Mesodermal cell (in vitro differentiated cells): ENCODE measurements around the gene PLXND1.
A peak's percentile ranks its signal among the peaks of the same experiment; 100 is the strongest.

ENCODE experiments used
- H3K27ac ChIP-seq: 2 replicates; pipeline ENCODE4 v1.7.0; 2013; ENCODE audit warnings: mild to moderate bottlenecking, low read depth, low read length, moderate library complexity; ENCODE audit not compliant: severe bottlenecking
- H3K36me3 ChIP-seq: 2 replicates; pipeline ENCODE4 v1.7.1; 2013; ENCODE audit warnings: mild to moderate bottlenecking, low read length, moderate library complexity; ENCODE audit not compliant: control insufficient read depth, insufficient read depth
- H3K4me1 ChIP-seq: one replicate; pipeline ENCODE4 v1.7.1; 2013; ENCODE audit warnings: mild to moderate bottlenecking, low read length; ENCODE audit not compliant: insufficient read depth, control insufficient read depth, poor library complexity, severe bottlenecking
- H3K4me3 ChIP-seq: 2 replicates; pipeline ENCODE4 v1.7.0; 2013; ENCODE audit warnings: low read length, control low read depth, mild to moderate bottlenecking; ENCODE audit not compliant: insufficient read depth, poor library complexity, severe bottlenecking; ENCODE audit errors: extremely low read depth
- H3K9me3 ChIP-seq: 2 replicates; pipeline ENCODE4 v1.7.1; 2013; ENCODE audit warnings: mild to moderate bottlenecking, low read length, moderate library complexity; ENCODE audit not compliant: control insufficient read depth
- WGBS, 2 experiments: methylation state at CpG; one replicate each; pipeline ENCODE4 v1.1.5; 2013; ENCODE audit warnings: missing lambda C conversion rate in 2 of 2; ENCODE audit not compliant: insufficient coverage in 2 of 2; 5-methylcytosine and 5-hydroxymethylcytosine counted together

Gene PLXND1

DNA sequence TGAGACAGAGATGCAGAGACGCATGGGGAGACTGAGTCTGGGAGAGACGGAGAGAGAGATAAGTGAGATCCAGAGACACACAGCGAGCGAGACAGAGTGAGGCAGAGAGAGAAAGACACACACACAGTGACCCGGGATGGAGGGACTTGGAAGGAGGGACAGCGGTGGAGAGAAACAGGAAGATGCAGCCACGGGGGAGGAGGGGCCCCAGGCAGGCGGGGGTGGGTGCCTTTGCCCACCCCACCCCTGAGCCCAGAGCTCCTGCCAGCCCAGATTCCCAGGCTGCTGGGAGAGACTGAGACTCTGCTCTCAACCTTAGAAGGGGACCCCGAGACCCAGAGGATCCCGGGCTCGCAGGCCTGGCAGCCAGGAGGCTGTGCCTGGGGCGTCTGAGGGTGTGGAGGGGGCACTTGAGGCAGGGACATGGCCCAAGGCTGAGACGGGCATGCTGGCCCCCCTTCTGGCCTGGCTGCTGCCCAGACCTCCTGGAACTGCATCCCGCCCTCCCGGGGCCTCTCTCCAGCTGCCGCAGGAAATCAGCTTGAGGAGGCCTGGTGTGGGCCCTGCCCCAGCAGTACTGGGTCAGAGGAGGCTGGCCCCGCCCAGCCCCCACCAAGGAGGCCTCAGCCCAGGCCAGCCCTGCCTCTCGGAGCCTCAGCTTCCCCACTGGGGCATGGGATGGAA lies 45.4 kb downstream of the PLXND1 start:
- no peaks in the 10 kb centered on the region for H3K9me3 ChIP-seq
- 74 to 79% methylated on average over 15 to 16 of the region's 18 CpGs for WGBS, 2 experiments

GRCh38 chr3:129560269-129560787 lies 46.1 kb downstream of the PLXND1 start:
- Histone ChIP-seq H3K4me1 (peaks cover 50% of the 10 kb centered on the region), H3K4me3 (no peak overlapping the region), H3K9me3 (no peaks in the 10 kb centered on the region), H3K36me3 (peaks cover 87% of the 10 kb centered on the region), H3K27ac (no peak overlapping the region)
- WGBS, 2 experiments = 87 to 89% methylated on average over 14 of the region's 16 CpGs

More for the DNA sequence above, 45.4 kb downstream of the PLXND1 start:
- H3K4me1 ChIP-seq = peaks cover 47% of the 10 kb centered on the region
- H3K27ac ChIP-seq = peak overlapping the region; percentile 76
- peaks cover 87% of the 10 kb centered on the region for H3K36me3 ChIP-seq
- no peak overlapping the region for H3K4me3 ChIP-seq

DNA sequence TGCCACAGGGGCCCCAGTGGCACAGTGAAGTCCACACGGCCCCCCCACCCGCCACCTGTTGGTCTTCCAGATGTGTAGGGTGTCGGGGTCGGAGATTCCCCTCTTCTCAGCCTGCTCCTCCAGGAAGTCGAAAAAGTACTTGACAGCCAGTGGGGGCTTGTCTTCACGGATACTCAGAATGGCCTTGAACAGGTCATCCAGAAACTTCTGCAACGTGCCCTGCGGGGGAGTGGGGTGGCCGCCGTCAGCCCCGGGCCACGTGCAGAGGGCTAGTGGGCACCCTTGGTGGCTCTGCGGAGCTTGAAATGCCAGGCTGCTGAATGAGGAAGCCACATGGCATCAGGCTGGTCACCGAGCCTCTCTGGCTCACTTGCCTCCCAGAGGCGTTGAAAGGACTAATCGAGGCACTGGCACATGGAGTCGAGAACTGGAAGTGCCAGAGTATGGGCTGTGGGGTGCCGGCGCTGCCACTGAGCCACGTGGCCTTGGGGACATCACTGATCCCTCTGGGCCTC lies 46.9 kb downstream of the PLXND1 start:
- peaks cover 58% of the 10 kb centered on the region for H3K4me1 ChIP-seq
- peak overlapping the region; percentile 73 for H3K27ac ChIP-seq

GRCh38 chr3:129558772-129559564 lies 47.5 kb downstream of the PLXND1 start:
- H3K4me3 ChIP-seq = no peak overlapping the region

More for the DNA sequence above, 46.9 kb downstream of the PLXND1 start:
- Histone ChIP-seq H3K9me3 (no peaks in the 10 kb centered on the region), H3K4me3 (no peak overlapping the region), H3K36me3 (peaks cover 87% of the 10 kb centered on the region)
- WGBS, 2 experiments = 92 to 96% methylated on average over 15 to 20 of the region's 20 CpGs

GRCh38 chr3:129558081-129558771 lies 48.2 kb downstream of the PLXND1 start:
- H3K4me3 ChIP-seq = no peak overlapping the region
- H3K36me3 ChIP-seq = peaks cover 77% of the 10 kb centered on the region
- 96% methylated on average over 14 to 15 of the region's 15 CpGs for WGBS, 2 experiments
- H3K27ac ChIP-seq = peak overlapping the region; percentile 73
- H3K4me1 ChIP-seq = peaks cover 64% of the 10 kb centered on the region
- H3K9me3 ChIP-seq = no peaks in the 10 kb centered on the region

More at GRCh38 chr3:129558772-129559564, 47.5 kb downstream of the PLXND1 start:
- Histone ChIP-seq H3K36me3 (peaks cover 84% of the 10 kb centered on the region), H3K9me3 (no peaks in the 10 kb centered on the region), H3K27ac (peak overlapping the region; percentile 73), H3K4me1 (peaks cover 61% of the 10 kb centered on the region)
- 87 to 90% methylated on average over 8 to 10 of the region's 11 CpGs for WGBS, 2 experiments

GRCh38 chr3:129557548-129557894 lies 49.0 kb downstream of the PLXND1 start:
- peak overlapping the region; percentile 37 for H3K27ac ChIP-seq
- H3K4me3 ChIP-seq = no peak overlapping the region
- H3K36me3 ChIP-seq = peaks cover 70% of the 10 kb centered on the region
- peaks cover 70% of the 10 kb centered on the region for H3K4me1 ChIP-seq
- H3K9me3 ChIP-seq = no peaks in the 10 kb centered on the region
- WGBS, 2 experiments = 90 to 91% methylated on average over 11 of the region's 11 CpGs

DNA sequence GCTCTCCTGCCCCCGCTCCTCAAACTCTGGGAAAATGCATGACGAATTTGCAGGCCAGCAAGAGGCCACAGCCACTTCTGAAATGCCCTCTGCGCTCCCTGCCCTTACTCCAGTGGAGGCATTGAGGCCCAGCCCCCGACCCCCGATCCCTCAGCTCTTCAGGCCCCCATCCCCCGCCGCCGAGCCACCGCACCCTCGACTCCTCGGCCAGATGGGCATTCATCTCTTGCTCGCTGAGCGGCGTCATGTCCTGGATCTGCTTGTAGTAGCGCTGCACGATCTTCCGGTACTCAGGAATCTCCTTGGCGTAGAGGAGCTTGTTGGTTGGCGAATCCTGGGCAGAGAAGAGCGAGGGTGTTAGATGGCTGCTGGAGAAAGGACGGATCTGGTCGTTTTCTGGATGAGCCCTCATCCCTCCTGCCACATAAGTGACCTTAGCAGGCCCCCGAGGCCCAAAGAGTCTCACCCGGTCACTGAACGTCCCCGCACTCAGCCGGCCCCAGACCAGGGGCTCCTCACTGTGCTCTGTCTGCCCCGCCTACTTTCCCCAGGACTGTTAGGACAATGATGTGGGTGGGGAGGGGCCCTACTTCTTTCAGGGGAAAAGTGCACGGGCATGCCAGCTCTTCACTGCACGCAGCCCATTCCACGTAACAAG lies 49.5 kb downstream of the PLXND1 start:
- no peaks in the 10 kb centered on the region for H3K9me3 ChIP-seq
- no peak overlapping the region for H3K4me3 ChIP-seq
- no peak overlapping the region for H3K27ac ChIP-seq
- peaks cover 73% of the 10 kb centered on the region for H3K4me1 ChIP-seq
- peaks cover 66% of the 10 kb centered on the region for H3K36me3 ChIP-seq
- WGBS, 2 experiments = 88 to 91% methylated on average over 22 to 29 of the region's 31 CpGs

DNA sequence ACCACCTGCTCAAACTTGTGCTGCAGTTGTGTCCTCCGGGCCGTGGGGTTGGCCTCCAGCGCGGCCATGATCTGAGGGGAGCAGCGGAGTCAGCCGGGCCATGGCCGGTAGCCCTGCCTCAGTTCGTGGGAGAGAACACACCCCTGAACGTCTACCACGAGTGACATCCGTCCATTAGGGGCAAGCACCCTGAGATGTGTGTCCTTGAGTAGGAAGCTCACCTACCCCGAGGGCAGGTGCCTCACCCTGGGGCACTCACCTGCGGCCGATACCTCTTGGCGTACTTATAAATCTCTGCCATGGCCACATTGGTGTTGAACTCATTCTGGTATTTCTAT lies 50.1 kb downstream of the PLXND1 start:
- Histone ChIP-seq H3K9me3 (no peaks in the 10 kb centered on the region), H3K36me3 (peaks cover 62% of the 10 kb centered on the region), H3K4me3 (no peak overlapping the region), H3K4me1 (peaks cover 69% of the 10 kb centered on the region), H3K27ac (no peak overlapping the region)
- WGBS, 2 experiments = 97 to 98% methylated on average over 13 to 15 of the region's 15 CpGs

DNA sequence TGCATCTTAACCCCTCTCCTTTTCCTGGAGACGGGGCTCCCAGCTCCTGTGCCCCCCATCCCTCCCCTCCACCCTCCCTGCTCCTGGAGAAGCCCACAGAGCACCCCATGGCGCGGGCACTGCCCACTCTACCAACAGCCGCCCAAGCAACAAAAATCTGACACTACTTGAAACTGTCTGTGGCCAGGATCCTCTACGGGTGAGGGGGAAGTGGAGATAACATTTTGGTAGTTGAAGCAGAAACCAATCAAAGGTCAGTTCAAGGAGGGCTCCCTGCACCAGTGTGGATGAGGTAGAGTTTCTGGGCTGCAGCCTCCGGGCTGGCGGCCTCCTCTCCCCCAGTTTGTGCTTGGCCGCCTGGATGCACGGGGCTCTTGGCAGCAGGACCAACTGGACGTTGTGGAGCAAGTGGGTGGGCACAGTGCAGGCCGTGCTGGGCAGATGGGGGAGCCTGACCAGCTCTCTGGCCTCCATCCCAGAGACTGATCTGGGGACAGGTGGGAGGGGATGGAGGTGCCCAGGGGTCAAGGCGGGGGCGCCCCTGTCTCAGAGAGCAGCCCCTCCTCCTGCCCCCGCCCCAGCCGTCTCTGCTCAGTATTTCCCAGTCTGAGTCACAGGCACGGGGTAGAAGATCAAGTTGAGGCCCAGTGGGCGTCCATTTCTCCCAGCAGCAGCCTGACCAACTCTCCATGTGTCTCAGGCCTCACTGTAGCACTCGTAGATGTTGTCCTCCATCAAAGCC lies 50.7 kb downstream of the PLXND1 start:
- 97 to 98% methylated on average over 12 to 13 of the region's 18 CpGs for WGBS, 2 experiments
- Histone ChIP-seq H3K27ac (no peak overlapping the region), H3K4me1 (peaks cover 64% of the 10 kb centered on the region), H3K36me3 (peaks cover 62% of the 10 kb centered on the region), H3K9me3 (no peaks in the 10 kb centered on the region), H3K4me3 (no peak overlapping the region)
